ENCODE measurements around the gene ALDH1A3. TPM values are rescaled to one million over a fixed set of nuclear protein-coding genes. Genes with fewer than 3 reads are reported as not detected.

The ALDH1A3 gene
- total RNA-seq, 1 donor from 2014 or later, result not detected

DNA sequence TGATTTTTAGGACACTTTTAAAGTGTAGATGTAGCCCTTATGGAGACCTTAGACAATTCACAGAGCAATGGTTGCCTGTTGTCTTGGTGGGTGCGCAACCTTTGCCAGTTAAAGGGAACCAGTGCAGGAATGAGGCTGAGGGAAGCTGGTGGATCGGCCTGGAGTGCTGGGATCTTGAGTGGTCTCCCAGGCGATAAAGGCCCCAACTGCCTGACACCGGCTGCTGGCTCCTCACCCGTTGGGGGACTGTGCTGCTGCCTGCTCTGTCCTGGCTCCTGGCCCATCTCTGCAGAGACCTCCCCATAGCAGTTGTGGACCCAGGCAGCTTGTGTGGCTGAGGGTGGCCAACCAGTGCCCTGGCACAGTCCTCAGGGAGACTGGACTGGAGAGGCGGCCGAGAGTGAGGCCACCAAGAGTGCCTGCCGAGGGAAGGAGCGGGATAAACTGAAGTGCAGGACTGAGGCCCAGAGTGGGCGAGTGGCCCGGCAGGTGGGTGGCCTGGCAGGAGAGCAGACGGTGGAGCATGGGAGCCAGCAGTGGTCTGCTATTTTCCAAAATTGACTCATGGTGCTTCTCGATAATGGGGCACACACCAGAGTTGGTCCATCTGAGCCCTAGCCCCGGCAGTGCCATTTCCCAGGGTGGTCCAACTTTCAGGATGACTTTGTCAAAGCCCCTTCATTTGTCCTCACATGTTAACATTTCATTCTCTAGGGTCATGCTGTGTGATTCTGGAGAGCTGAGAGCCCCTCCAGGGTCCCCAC is 2.1 kb downstream of the ALDH1A3 start:
- Mint-ChIP-seq H3K36me3 (ENCODE audit: low read depth) (no peaks in the 10 kb centered on the region), H3K4me1 (peaks cover 4% of the 10 kb centered on the region), H3K4me3 (no peak overlapping the region), H3K27me3 (peaks cover 78% of the 10 kb centered on the region), H3K9me3 (no peaks in the 10 kb centered on the region), H3K27ac (no peak overlapping the region)
- DNase-seq, result no peak
- intact Hi-C loops (cut with micrococcal nuclease), result no loop called here

DNA sequence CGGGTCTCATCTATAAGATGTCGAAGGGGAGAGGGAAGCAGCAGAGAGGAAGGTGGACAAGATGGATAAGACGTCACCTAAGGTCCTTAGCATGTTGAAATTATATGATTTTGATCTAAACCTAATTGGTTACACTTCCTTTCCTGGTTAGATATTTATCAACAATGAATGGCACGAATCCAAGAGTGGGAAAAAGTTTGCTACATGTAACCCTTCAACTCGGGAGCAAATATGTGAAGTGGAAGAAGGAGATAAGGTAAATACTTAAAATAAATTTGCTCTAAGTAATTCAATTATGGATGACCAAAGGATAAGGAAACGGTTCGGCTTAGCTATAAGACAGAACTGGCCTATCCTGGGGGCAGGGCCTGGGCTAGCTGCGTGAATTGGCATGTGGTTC is 5.5 kb downstream of the ALDH1A3 start:
- peaks cover 72% of the 10 kb centered on the region for H3K27me3 Mint-ChIP-seq
- intact Hi-C loops (cut with micrococcal nuclease), result no loop called here
- H3K9me3 Mint-ChIP-seq, result no peaks in the 10 kb centered on the region
- H3K36me3 Mint-ChIP-seq (ENCODE audit: low read depth), result no peaks in the 10 kb centered on the region
- no peak overlapping the region for H3K27ac Mint-ChIP-seq
- H3K4me3 Mint-ChIP-seq, result no peak overlapping the region
- H3K4me1 Mint-ChIP-seq, result peaks cover 2% of the 10 kb centered on the region
- no peak for DNase-seq

DNA sequence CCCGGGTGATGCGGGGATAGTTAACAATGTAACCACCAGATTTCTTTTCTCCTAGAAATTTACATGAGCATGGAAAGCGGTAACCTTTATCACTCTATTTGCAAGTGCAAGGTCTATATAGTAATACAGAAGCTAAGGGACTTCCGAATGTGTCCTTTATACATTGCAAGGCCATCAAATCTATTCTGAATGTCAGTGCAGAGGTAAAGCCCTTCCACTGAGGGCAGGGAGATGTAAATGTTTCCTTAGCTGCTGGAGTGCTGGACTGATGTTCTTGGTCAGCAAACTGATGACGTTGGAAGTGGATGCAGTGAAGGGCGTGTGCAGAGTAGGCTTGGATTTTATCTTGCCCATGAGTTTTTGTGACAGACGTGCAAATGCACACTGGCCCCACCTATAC is 6.2 kb downstream of the ALDH1A3 start:
- no peaks in the 10 kb centered on the region for H3K36me3 Mint-ChIP-seq (ENCODE audit: low read depth)
- no peaks in the 10 kb centered on the region for H3K9me3 Mint-ChIP-seq
- H3K27me3 Mint-ChIP-seq, result peaks cover 71% of the 10 kb centered on the region
- intact Hi-C loops (cut with micrococcal nuclease), result no loop called here
- DNase-seq, result no peak
- no peak overlapping the region for H3K4me3 Mint-ChIP-seq
- H3K27ac Mint-ChIP-seq, result no peak overlapping the region
- no peaks in the 10 kb centered on the region for H3K4me1 Mint-ChIP-seq

DNA sequence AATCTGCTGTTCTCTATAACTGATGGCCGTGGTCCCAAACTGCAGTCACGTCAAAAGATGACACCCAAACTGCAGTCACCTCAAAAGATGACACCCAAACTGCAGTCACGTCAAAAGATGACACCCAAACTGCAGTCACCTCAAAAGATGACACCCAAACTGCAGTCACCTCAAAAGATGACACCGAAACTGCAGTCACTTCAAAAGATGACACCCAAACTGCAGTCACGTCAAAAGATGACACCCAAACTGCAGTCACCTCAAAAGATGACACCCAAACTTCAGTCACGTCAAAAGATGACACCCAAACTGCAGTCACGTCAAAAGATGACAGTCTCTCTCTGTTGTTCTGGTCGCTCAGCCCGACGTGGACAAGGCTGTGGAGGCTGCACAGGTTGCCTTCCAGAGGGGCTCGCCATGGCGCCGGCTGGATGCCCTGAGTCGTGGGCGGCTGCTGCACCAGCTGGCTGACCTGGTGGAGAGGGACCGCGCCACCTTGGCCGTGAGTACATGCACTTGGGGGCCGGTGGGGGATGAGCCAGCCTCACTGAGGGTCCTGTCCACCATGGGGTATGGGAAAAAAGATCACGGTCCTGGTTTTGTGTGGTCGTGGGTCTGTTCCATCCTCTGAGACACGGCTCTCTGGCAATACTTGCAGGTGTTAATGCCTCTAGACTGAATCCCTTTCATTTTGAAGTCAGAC is 7.7 kb downstream of the ALDH1A3 start:
- intact Hi-C loops (cut with micrococcal nuclease), result no loop called here
- no peaks in the 10 kb centered on the region for H3K4me1 Mint-ChIP-seq
- no peak for DNase-seq
- H3K27me3 Mint-ChIP-seq, result peaks cover 68% of the 10 kb centered on the region
- H3K9me3 Mint-ChIP-seq, result no peaks in the 10 kb centered on the region
- H3K27ac Mint-ChIP-seq, result no peak overlapping the region
- H3K4me3 Mint-ChIP-seq, result no peak overlapping the region
- no peaks in the 10 kb centered on the region for H3K36me3 Mint-ChIP-seq (ENCODE audit: low read depth)

DNA sequence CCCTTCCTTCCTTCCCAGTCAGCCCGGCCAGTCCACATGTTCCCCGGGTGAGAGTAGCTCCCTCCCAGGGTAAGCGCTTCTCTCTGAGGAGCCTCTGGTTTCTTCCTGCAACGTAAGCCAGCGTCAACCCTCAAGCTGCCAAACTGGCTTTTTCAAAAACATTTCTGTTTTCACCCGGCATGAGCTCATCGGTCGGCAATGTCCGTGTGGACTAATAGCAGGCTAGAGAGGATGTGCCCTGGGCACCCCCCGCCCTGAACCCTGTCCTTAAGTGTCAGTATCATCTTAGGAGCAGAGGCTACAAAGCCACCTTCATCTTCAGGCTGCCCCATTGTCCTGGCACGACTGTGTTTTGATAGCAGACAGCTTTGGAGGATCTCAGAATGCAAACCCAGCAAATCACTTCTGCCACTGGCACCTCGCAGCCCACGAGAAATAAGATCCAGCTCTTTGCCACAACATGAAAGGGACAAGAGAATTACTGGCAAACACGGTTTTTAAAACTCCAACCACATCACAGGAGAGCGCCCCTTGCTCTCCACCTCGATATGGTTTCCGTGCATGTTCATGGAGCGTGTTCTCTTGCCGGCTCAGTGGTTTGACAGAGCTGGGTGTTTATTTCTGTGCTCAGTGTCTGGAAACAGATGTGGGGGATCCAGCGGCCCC is 9.9 kb downstream of the ALDH1A3 start:
- peaks cover 50% of the 10 kb centered on the region for H3K27me3 Mint-ChIP-seq

DNA sequence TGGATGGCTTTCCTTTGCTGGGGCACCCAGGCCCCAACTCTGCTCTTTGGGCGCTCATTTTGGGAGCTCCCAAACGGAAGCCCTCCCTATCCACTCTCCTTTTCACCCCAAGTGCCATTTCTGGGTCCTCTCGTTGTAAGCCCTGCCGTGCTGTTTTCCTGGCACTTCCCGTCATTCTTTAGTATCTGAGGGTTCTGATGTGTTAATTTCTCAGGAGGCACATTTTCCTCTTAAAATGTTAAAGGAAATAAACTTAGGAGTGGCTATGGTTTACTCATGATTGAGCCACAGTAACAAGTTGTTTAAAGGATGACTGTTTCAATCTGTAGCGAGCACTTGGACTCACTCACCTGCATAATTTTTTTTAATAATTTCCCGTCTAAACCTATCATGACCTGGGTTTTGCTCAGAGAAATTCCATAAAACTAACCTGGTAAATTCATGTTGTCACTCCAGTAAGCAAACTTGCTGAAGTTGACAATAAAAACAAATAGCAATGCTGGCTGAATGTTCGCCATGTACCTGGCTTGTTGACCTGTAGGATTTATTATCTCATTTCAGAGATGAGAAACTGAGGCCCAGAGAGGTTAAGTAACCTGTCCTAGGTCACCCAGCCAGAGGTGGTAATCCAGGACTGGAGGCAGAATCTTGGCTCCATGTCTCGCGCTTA is 10.6 kb downstream of the ALDH1A3 start:
- no peak overlapping the region for H3K4me3 Mint-ChIP-seq
- no peak overlapping the region for H3K27ac Mint-ChIP-seq
- intact Hi-C loops (cut with micrococcal nuclease), result no loop called here
- H3K36me3 Mint-ChIP-seq (ENCODE audit: low read depth), result no peaks in the 10 kb centered on the region
- no peaks in the 10 kb centered on the region for H3K4me1 Mint-ChIP-seq
- no peaks in the 10 kb centered on the region for H3K9me3 Mint-ChIP-seq
- DNase-seq, result no peak
- H3K27me3 Mint-ChIP-seq, result peaks cover 45% of the 10 kb centered on the region

More for the DNA sequence above, 9.9 kb downstream of the ALDH1A3 start:
- Mint-ChIP-seq H3K36me3 (ENCODE audit: low read depth) (no peaks in the 10 kb centered on the region), H3K27ac (no peak overlapping the region), H3K9me3 (no peaks in the 10 kb centered on the region), H3K4me1 (no peaks in the 10 kb centered on the region), H3K4me3 (no peak overlapping the region)
- no peak for DNase-seq
- intact Hi-C loops (cut with micrococcal nuclease), result no loop called here

DNA sequence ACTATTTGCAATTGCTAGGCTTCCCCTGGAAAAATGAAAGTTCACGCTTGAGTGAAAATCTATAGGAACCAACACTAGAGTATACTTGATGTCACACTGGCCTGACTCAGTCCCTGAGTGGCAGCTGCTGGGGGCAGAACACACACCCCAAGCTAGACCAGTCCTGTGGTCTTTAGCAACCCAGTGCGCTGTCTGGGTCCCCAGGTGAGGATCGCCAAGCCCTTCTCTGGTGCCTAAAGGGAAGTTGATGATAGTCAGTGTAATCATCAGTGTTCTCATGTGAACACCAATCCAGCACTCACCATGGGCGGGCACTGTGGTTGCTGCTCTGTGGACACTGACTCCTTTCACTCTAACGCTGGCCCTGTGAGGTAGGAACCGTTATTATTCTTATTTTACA is 11.2 kb downstream of the ALDH1A3 start:
- H3K36me3 Mint-ChIP-seq (ENCODE audit: low read depth), result no peaks in the 10 kb centered on the region
- H3K9me3 Mint-ChIP-seq, result no peaks in the 10 kb centered on the region
- peaks cover 40% of the 10 kb centered on the region for H3K27me3 Mint-ChIP-seq
- H3K4me3 Mint-ChIP-seq, result no peak overlapping the region
- intact Hi-C loops (cut with micrococcal nuclease), result no loop called here
- H3K27ac Mint-ChIP-seq, result no peak overlapping the region
- DNase-seq, result no peak
- H3K4me1 Mint-ChIP-seq, result no peaks in the 10 kb centered on the region

DNA sequence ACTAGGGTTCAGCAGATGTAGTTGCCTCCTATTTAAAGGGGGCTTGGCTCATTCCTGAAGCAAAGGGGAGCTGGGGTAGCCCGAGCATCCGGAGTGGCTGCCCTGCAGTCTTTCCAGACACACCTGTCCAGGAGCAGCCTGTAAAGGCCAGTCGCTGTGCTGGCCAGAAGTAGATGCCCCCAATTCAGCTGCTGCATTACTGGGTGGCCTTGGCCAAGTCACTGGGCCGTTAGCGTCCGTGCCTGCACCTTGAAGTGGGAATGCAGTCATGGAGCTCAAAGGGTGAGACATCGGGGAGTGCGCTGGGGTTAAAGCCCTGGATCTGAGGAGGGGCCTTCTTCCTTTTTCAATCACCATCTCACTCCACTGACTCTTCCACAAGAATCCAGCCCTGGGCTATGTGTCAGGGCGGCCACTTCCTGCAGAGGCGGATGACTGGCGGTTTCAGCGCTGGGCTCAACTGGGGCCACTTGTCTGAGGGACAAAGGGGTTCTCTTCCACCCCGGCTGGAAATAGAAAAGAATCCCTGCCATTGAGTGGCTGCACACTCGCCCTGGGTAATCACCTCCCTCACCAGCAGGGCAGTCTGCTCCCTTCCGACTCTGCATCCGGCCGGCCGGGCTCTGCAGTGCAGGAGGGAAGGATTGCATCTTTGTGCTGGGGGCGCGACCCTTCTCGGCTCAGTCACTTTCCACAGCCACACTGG is 11.8 kb downstream of the ALDH1A3 start:
- no peak overlapping the region for H3K27ac Mint-ChIP-seq
- H3K27me3 Mint-ChIP-seq, result peaks cover 37% of the 10 kb centered on the region

DNA sequence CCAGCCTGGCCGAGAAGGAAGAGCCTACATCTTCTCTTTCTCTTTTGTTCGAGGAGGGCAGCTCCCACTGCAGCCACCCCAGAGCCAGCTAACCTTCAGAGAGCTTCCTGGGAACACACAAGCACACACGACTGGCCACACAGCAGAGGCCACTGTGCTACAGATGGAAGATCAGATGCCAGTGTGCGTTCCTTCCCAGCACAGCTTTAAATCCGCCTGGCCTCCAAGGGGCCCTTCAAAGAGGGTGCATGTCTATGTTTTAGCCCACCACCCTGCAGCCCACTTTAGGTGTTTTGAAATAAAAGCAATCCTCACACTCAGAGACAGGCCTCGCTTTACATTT is 12.4 kb downstream of the ALDH1A3 start:
- Mint-ChIP-seq H3K27me3 (peaks cover 36% of the 10 kb centered on the region), H3K4me3 (no peak overlapping the region), H3K4me1 (no peaks in the 10 kb centered on the region), H3K36me3 (ENCODE audit: low read depth) (no peaks in the 10 kb centered on the region), H3K27ac (no peak overlapping the region), H3K9me3 (no peaks in the 10 kb centered on the region)
- intact Hi-C loops (cut with micrococcal nuclease), result no loop called here
- DNase-seq, result no peak

More for the DNA sequence above, 11.8 kb downstream of the ALDH1A3 start:
- H3K4me1 Mint-ChIP-seq, result no peaks in the 10 kb centered on the region
- intact Hi-C loops (cut with micrococcal nuclease), result no loop called here
- H3K36me3 Mint-ChIP-seq (ENCODE audit: low read depth), result no peaks in the 10 kb centered on the region
- no peaks in the 10 kb centered on the region for H3K9me3 Mint-ChIP-seq
- H3K4me3 Mint-ChIP-seq, result no peak overlapping the region
- no peak for DNase-seq

DNA sequence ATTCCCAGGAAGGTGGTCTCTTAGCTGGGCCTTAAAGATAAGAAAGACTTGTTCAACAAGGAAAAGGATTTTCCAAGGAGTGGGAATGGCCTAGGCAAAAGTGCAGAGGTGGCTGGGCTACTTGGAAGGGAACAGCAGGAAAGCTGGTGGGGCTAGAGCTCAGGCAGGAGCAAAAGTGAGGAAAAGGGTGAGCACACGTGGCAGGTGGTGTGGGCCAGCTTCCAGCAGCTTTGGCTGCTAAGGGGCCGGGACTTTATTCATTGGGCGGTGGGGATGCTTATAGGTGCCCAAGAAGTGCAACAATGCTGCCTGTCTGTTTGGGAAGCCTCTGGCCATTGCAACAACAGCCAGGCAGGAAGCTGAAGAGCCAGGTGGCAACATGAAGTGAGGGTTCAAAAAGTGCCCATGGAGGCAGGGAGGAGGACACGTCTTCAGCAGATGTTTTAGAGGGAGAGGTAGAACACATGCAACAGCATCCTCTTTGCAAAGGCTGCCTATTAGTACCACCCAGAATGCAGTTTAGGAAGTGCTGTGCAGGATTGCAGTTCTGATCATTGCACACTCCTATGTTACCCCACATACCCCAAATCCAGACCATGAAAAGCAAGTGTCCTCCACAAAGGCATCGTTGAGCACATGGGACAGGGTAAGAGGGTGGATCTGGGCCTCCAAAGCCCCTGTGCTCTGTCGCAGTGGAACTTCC is 13.8 kb downstream of the ALDH1A3 start:
- Mint-ChIP-seq H3K27me3 (peaks cover 37% of the 10 kb centered on the region), H3K4me3 (no peak overlapping the region), H3K27ac (no peak overlapping the region), H3K36me3 (ENCODE audit: low read depth) (no peaks in the 10 kb centered on the region), H3K9me3 (no peaks in the 10 kb centered on the region), H3K4me1 (no peaks in the 10 kb centered on the region)
- DNase-seq, result no peak
- intact Hi-C loops (cut with micrococcal nuclease), result no loop called here

DNA sequence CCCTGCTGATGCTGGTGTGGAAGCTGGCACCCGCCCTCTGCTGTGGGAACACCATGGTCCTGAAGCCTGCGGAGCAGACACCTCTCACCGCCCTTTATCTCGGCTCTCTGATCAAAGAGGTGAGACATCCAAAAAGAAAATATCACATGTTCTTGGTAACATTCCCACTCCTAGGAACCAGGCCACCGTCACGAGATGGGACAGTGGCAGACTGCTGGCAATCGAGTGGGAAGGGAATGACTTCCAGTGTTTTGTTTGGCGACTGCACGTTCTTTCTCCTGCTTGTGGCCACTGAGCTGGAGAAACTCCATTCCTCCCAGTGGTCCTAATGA is 14.3 kb downstream of the ALDH1A3 start:
- H3K4me1 Mint-ChIP-seq, result no peaks in the 10 kb centered on the region
- no peaks in the 10 kb centered on the region for H3K36me3 Mint-ChIP-seq (ENCODE audit: low read depth)
- no peak for DNase-seq
- H3K4me3 Mint-ChIP-seq, result no peak overlapping the region
- H3K27ac Mint-ChIP-seq, result no peak overlapping the region
- intact Hi-C loops (cut with micrococcal nuclease), result no loop called here
- peaks cover 34% of the 10 kb centered on the region for H3K27me3 Mint-ChIP-seq
- no peaks in the 10 kb centered on the region for H3K9me3 Mint-ChIP-seq

DNA sequence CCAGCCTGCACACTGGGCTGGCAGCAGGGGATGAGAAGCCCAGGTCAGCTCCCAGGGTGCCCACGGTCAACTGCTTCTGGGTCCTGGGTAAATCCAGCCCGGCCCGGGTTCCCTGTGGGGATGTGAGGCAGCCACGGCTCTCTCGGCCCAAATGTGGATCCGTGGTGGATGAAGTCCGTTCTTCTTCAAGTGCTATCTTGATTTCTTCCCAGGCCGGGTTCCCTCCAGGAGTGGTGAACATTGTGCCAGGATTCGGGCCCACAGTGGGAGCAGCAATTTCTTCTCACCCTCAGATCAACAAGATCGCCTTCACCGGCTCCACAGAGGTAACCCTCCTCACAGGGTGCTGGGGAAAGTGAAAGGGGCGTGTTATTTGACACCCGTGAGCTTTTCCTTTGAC is 16.1 kb downstream of the ALDH1A3 start:
- Mint-ChIP-seq H3K9me3 (no peaks in the 10 kb centered on the region), H3K36me3 (ENCODE audit: low read depth) (no peaks in the 10 kb centered on the region), H3K4me1 (no peaks in the 10 kb centered on the region), H3K27me3 (peaks cover 18% of the 10 kb centered on the region), H3K4me3 (no peak overlapping the region), H3K27ac (no peak overlapping the region)
- intact Hi-C loops (cut with micrococcal nuclease), result no loop called here
- DNase-seq, result no peak
